Mesothelial cell of epicardium (in vitro differentiated cells): ENCODE measurements around the gene AGTRAP. TPM values are rescaled to one million over a fixed set of nuclear protein-coding genes. Genes with fewer than 3 reads are reported as not detected.

Experiments
- DNase-seq, 2 experiments: peaks; one replicate each; pipeline ENCODE4 v3.0.0; 2021; ENCODE audit warnings: low spot score in 2 of 2; ENCODE audit not compliant: unreplicated experiment in 2 of 2
- H3K27ac Mint-ChIP-seq: 2 replicates; pipeline ENCODE4 v1.8.0; 2021; ENCODE audit warnings: mixed read lengths
- H3K27me3 Mint-ChIP-seq: 2 replicates; pipeline ENCODE4 v1.8.0; 2021; ENCODE audit warnings: low read depth, mixed read lengths
- H3K36me3 Mint-ChIP-seq: 2 replicates; pipeline ENCODE4 v1.8.0; 2021; ENCODE audit warnings: mixed read lengths
- H3K4me1 Mint-ChIP-seq: 2 replicates; pipeline ENCODE4 v1.8.0; 2021; ENCODE audit warnings: mixed read lengths
- H3K4me3 Mint-ChIP-seq: 2 replicates; pipeline ENCODE4 v1.8.0; 2021; ENCODE audit warnings: mild to moderate bottlenecking, moderate library complexity, mixed read lengths
- H3K9me3 Mint-ChIP-seq: 2 replicates; pipeline ENCODE4 v1.8.0; 2021; ENCODE audit warnings: mixed read lengths
- CTCF ChIP-seq: fragments of 200-600 bp; sonication (generic); IDR thresholded peaks from one replicate; pipeline ENCODE4 v1.5.0; 2021; ENCODE audit warnings: antibody characterized with exemption; ENCODE audit not compliant: unreplicated experiment
- total RNA-seq: library from RNA; stranded (reverse); gene quantifications from 3 replicates; pipeline ENCODE4 v1.2.1, GENCODE V29; 2021

Gene AGTRAP
- total RNA-seq, 1 donor from 2014 or later: 29.0 TPM

- Mint-ChIP-seq H3K27me3 (peaks cover 11% of the 10 kb centered on the region), H3K27ac (peak overlapping the region; percentile 12), H3K4me3 (peak overlapping the region; percentile 54), H3K9me3 (no peaks in the 10 kb centered on the region), H3K4me1 (peaks cover 4% of the 10 kb centered on the region), H3K36me3 (no peaks in the 10 kb centered on the region)
- peak in 1 of 2 experiments; percentile 82 for DNase-seq
- TF ChIP-seq CTCF: peak; percentile 88
These were observed 16.5 kb upstream of the AGTRAP start for GRCh38 chr1:11719313-11720032.

- H3K9me3 Mint-ChIP-seq: no peaks in the 10 kb centered on the region
- peak; percentile 6 for TF ChIP-seq CTCF
- no peaks in the 10 kb centered on the region for H3K36me3 Mint-ChIP-seq
- H3K27me3 Mint-ChIP-seq: peaks cover 11% of the 10 kb centered on the region
- no peak for DNase-seq
- peaks cover 4% of the 10 kb centered on the region for H3K4me1 Mint-ChIP-seq
- no peak overlapping the region for H3K27ac Mint-ChIP-seq
- H3K4me3 Mint-ChIP-seq: no peak overlapping the region
These were observed 15.9 kb upstream of the AGTRAP start for GRCh38 chr1:11720033-11720376.

GRCh38 chr1:11720525-11720924 is 15.4 kb upstream of the AGTRAP start:
- Mint-ChIP-seq H3K36me3 (no peaks in the 10 kb centered on the region), H3K9me3 (no peaks in the 10 kb centered on the region), H3K4me1 (peaks cover 4% of the 10 kb centered on the region), H3K27me3 (peaks cover 11% of the 10 kb centered on the region), H3K27ac (no peak overlapping the region), H3K4me3 (no peak overlapping the region)
- no peak for DNase-seq
- TF ChIP-seq CTCF: no peak

- H3K27ac Mint-ChIP-seq: no peak overlapping the region
These were observed 14.6 kb upstream of the AGTRAP start for GRCh38 chr1:11721311-11721710.

GRCh38 chr1:11722538-11722937 is 13.4 kb upstream of the AGTRAP start:
- H3K27ac Mint-ChIP-seq: no peak overlapping the region
- no peak overlapping the region for H3K4me3 Mint-ChIP-seq
- no peak for DNase-seq
- H3K36me3 Mint-ChIP-seq: no peaks in the 10 kb centered on the region
- peaks cover 4% of the 10 kb centered on the region for H3K4me1 Mint-ChIP-seq
- no peaks in the 10 kb centered on the region for H3K9me3 Mint-ChIP-seq
- H3K27me3 Mint-ChIP-seq: peaks cover 11% of the 10 kb centered on the region
- no peak for TF ChIP-seq CTCF

More at GRCh38 chr1:11721311-11721710, 14.6 kb upstream of the AGTRAP start:
- Mint-ChIP-seq H3K9me3 (no peaks in the 10 kb centered on the region), H3K27me3 (peaks cover 11% of the 10 kb centered on the region), H3K4me1 (peaks cover 4% of the 10 kb centered on the region), H3K36me3 (no peaks in the 10 kb centered on the region), H3K4me3 (no peak overlapping the region)
- no peak for DNase-seq
- no peak for TF ChIP-seq CTCF
